HEK293 (cell line): ENCODE data around the gene DCAF5.

Source experiments
- CTCF ChIA-PET: fragments of 350-600 bp; formaldehyde crosslinking; extraction: SDS; loops from one replicate; lab custom pipeline; 2021; ENCODE audit warnings: antibody characterized with exemption; lab: Yijun Ruan, JAX
- POLR2A ChIA-PET: fragments of 300-600 bp; formaldehyde crosslinking; extraction: SDS; loops from one replicate; lab custom pipeline; 2020; ENCODE audit warnings: antibody characterized with exemption, inconsistent platforms; lab: Yijun Ruan, JAX
- H3K27ac ChIP-seq: fragments of 200-500 bp; sonication (Bioruptor generic); 2 replicates; pipeline ENCODE4 v1.5.1; 2014; ENCODE audit warnings: low read depth, low read length, control low read depth, inconsistent platforms; ENCODE audit errors: extremely low read depth
- H3K36me3 ChIP-seq, 2 experiments: fragments of 200-500 bp in 1 of 2; sonication (Bioruptor generic) in 1 of 2; 1 replicate in 1 of 2; 2 replicates in 1 of 2; pipeline ENCODE4 v1.5.1; 2014 to 2017; ENCODE audit warnings: inconsistent platforms in 2 of 2, low read length in 2 of 2; ENCODE audit not compliant: control insufficient read depth in 2 of 2, insufficient read depth in 1 of 2
- H3K4me1 ChIP-seq: fragments of 200-500 bp; sonication (Bioruptor generic); 2 replicates; pipeline ENCODE4 v1.5.1; 2014; ENCODE audit warnings: mild to moderate bottlenecking, low read length, inconsistent platforms; ENCODE audit not compliant: control insufficient read depth, insufficient read depth
- H3K4me3 ChIP-seq: 2 replicates; pipeline ENCODE4 v1.5.1; 2011; ENCODE audit warnings: low read depth, mild to moderate bottlenecking, control low read depth, low read length, moderate library complexity
- H3K9me3 ChIP-seq: fragments of 200-500 bp; sonication (Bioruptor generic); 2 replicates; pipeline ENCODE4 v1.5.1; 2014; ENCODE audit warnings: low read depth, low read length, inconsistent platforms; ENCODE audit not compliant: control insufficient read depth, insufficient read depth
- BCL11A ChIP-seq: fragments of 450-650 bp; formaldehyde crosslinking; IDR thresholded peaks from 2 replicates; pipeline ENCODE4 v1.5.1; 2016; ENCODE audit warnings: low read depth, missing biosample characterization, missing genetic modification characterization
- FEZF1 ChIP-seq: fragments of 450-650 bp; formaldehyde crosslinking; IDR thresholded peaks from 2 replicates; pipeline ENCODE4 v1.5.1; 2016; ENCODE audit warnings: missing biosample characterization, missing genetic modification characterization
- GLI4 ChIP-seq: fragments of 450-650 bp; formaldehyde crosslinking; IDR thresholded peaks from 2 replicates; pipeline ENCODE4 v1.5.1; 2016; ENCODE audit warnings: missing biosample characterization, missing genetic modification characterization
- KLF9 ChIP-seq: fragments of 450-650 bp; formaldehyde crosslinking; IDR thresholded peaks from 2 replicates; pipeline ENCODE4 v1.5.1; 2016; ENCODE audit warnings: missing biosample characterization, missing genetic modification characterization, low read depth
- OSR2 ChIP-seq: fragments of 450-650 bp; formaldehyde crosslinking; IDR thresholded peaks from 2 replicates; pipeline ENCODE4 v1.5.1; 2016; ENCODE audit warnings: missing biosample characterization, missing genetic modification characterization
- PRDM1 ChIP-seq: fragments of 450-650 bp; formaldehyde crosslinking; IDR thresholded peaks from 2 replicates; pipeline ENCODE4; 2016; ENCODE audit warnings: missing biosample characterization, missing genetic modification characterization
- SCRT1 ChIP-seq: fragments of 450-650 bp; formaldehyde crosslinking; IDR thresholded peaks from 2 replicates; pipeline ENCODE4 v1.5.1; 2016; ENCODE audit warnings: missing biosample characterization, missing genetic modification characterization, borderline replicate concordance
- ZBTB1 ChIP-seq: fragments of 450-650 bp; formaldehyde crosslinking; IDR thresholded peaks from 2 replicates; pipeline ENCODE4 v1.5.1; 2016; ENCODE audit warnings: missing biosample characterization, missing genetic modification characterization
- ZBTB21 ChIP-seq: fragments of 450-650 bp; formaldehyde crosslinking; IDR thresholded peaks from 2 replicates; pipeline ENCODE4 v1.5.1; 2017; ENCODE audit warnings: missing biosample characterization, missing genetic modification characterization
- ZBTB48 ChIP-seq: fragments of 450-650 bp; formaldehyde crosslinking; IDR thresholded peaks from 2 replicates; pipeline ENCODE4 v1.5.1; 2016; ENCODE audit warnings: missing biosample characterization, missing genetic modification characterization
- ZFP41 ChIP-seq: fragments of 450-650 bp; formaldehyde crosslinking; IDR thresholded peaks from 2 replicates; pipeline ENCODE4 v1.5.1; 2016; ENCODE audit warnings: missing biosample characterization, missing genetic modification characterization, borderline replicate concordance
- ZNF140 ChIP-seq: fragments of 450-650 bp; formaldehyde crosslinking; IDR thresholded peaks from 2 replicates; pipeline ENCODE4 v1.5.1; 2016; ENCODE audit warnings: missing biosample characterization, missing genetic modification characterization
- ZNF24 ChIP-seq: fragments of 450-650 bp; formaldehyde crosslinking; IDR thresholded peaks from 2 replicates; pipeline ENCODE4 v1.5.1; 2016; ENCODE audit warnings: missing biosample characterization, missing genetic modification characterization
- ZNF248 ChIP-seq: fragments of 450-650 bp; formaldehyde crosslinking; IDR thresholded peaks from 2 replicates; pipeline ENCODE4 v1.5.1; 2017; ENCODE audit warnings: missing biosample characterization, missing genetic modification characterization
- ZNF311 ChIP-seq: fragments of 450-650 bp; formaldehyde crosslinking; IDR thresholded peaks from 2 replicates; pipeline ENCODE4 v1.5.1; 2017; ENCODE audit warnings: missing biosample characterization, missing genetic modification characterization, borderline replicate concordance
- ZNF416 ChIP-seq: fragments of 450-650 bp; formaldehyde crosslinking; IDR thresholded peaks from 2 replicates; pipeline ENCODE4 v1.5.1; 2016; ENCODE audit warnings: missing biosample characterization, missing genetic modification characterization
- ZNF521 ChIP-seq: fragments of 450-650 bp; formaldehyde crosslinking; IDR thresholded peaks from 2 replicates; pipeline ENCODE4 v1.5.1; 2017; ENCODE audit warnings: missing biosample characterization, mild to moderate bottlenecking, missing genetic modification characterization
- ZNF596 ChIP-seq: fragments of 450-650 bp; IDR thresholded peaks from 2 replicates; pipeline ENCODE4 v1.5.0; 2018; ENCODE audit warnings: missing biosample characterization, mild to moderate bottlenecking, missing genetic modification characterization, moderate library complexity
- ZNF654 ChIP-seq: fragments of 450-650 bp; formaldehyde crosslinking; IDR thresholded peaks from 2 replicates; pipeline ENCODE4 v1.5.1; 2016; ENCODE audit warnings: low read depth, missing biosample characterization, missing genetic modification characterization
- ZNF660 ChIP-seq: fragments of 450-650 bp; IDR thresholded peaks from 2 replicates; pipeline ENCODE4 v1.5.1; 2018; ENCODE audit warnings: missing biosample characterization, mild to moderate bottlenecking, missing genetic modification characterization
- ZNF701 ChIP-seq: fragments of 450-650 bp; formaldehyde crosslinking; IDR thresholded peaks from 2 replicates; pipeline ENCODE4 v1.5.1; 2016; ENCODE audit warnings: missing biosample characterization, missing genetic modification characterization
- ZNF707 ChIP-seq: fragments of 450-650 bp; formaldehyde crosslinking; IDR thresholded peaks from 2 replicates; pipeline ENCODE4 v1.5.1; 2016; ENCODE audit warnings: missing biosample characterization, missing genetic modification characterization
- TF ChIP-seq, protein P1 (sequence below): fragments of 450-650 bp; formaldehyde crosslinking; conservative IDR thresholded peaks from 2 replicates; pipeline ENCODE4 v1.5.1; 2016; ENCODE audit warnings: low read depth, missing biosample characterization, missing genetic modification characterization
- TF ChIP-seq, protein P2 (sequence below): fragments of 450-650 bp; formaldehyde crosslinking; IDR thresholded peaks from 2 replicates; pipeline ENCODE4 v1.5.1; 2016; ENCODE audit warnings: missing biosample characterization, missing genetic modification characterization
- TF ChIP-seq, protein P3 (sequence below): fragments of 450-650 bp; formaldehyde crosslinking; IDR thresholded peaks from 2 replicates; pipeline ENCODE4 v1.5.1; 2016; ENCODE audit warnings: missing biosample characterization, missing genetic modification characterization
- TF ChIP-seq, protein P4 (sequence below): fragments of 450-650 bp; formaldehyde crosslinking; IDR thresholded peaks from 2 replicates; pipeline ENCODE4 v1.5.1; 2016; ENCODE audit warnings: missing biosample characterization, missing genetic modification characterization, borderline replicate concordance

The DCAF5 gene

DNA sequence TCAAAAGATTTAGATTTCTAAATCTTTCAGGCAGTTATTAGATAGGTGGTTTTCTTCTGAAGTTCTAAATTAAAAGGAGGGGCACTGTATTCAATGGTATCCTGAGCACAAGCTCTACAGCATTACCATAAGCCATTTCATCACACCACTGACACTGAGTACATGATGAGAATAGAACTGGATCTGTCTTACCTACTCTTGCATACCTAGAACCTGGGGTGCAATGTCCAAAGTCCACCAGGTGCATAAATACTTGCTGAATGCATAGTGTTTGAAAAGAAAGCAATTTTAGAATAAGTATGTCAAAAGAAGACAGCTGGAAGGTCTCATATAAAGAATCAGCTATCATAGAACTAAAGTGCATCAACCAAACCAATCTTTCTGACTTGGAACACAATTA is 88.3 kb downstream of the DCAF5 start:
- H3K36me3 ChIP-seq, result peaks cover 36 to 49% of the 10 kb centered on the region in 2 experiments

DNA sequence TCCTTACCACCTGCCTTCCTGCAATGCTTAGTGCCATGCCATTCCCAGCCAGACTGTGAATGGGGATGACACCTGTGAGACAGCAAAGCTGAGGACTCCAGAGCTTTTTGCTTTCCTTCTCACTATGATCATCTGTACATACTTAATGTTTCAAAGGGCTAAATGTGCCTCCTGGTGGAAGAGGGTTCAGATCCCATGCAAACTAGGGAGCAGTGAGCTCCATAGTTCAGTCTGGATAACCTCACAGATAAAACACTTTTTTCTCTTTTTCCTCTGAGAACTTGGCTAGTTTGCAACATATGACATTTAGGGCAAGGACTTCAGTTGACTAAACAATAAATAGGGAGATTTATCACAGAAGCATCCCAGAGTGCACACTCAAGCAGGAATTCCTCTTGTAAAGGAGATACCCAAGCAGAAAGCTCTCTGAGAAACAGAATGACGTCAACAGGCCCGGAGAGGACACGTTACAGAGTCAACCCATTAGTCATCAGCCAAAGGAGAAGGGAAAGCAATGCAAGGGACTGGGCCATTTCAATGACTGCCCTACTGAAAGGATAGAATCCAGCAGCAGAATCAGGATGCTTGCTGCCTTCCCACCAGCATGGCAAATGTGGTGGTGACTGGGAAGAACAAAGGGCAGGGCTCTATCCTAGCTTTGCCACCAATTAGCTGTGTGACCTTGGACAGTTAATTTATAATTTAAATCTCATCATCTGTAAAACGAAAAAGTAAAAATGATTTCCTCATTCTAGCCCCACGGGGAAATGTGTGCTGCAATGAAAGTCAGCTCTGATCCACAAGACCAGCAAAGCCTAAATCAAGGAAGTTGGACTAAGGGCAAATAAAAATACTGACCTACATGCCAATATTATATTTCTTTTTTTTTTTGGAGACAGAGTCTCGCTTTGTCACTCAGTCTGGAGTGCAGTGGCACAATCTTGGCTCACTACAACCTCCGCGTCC is 93.0 kb downstream of the DCAF5 start:
- H3K4me1 ChIP-seq, result 0 out of 2 replicates have a peak, but pooled peaks cover 3% of the 10 kb centered on the region
- POLR2A ChIA-PET, result interaction anchor here (0.6 to 0.7 kb wide), 3 partner anchors 9 to 124 kb away, joined by 3 to 6 read pairs (median 4); no protein-coding TSS in a partner anchor
- peaks cover 37 to 64% of the 10 kb centered on the region in 2 experiments for H3K36me3 ChIP-seq
- CTCF ChIA-PET, result interaction anchor here (0.6 to 1.1 kb wide), 6 partner anchors 9 to 221 kb away, joined by 3 to 6 read pairs (median 4); no protein-coding TSS in a partner anchor
- H3K4me3 ChIP-seq, result no peak overlapping the region
- H3K9me3 ChIP-seq, result no peaks in the 10 kb centered on the region
- peak overlapping the region; percentile 16; the same call in 1 of the 2 replicates for H3K27ac ChIP-seq
- no peak for TF ChIP-seq ZNF707 (tag by site-specific recombination)
- TF ChIP-seq ZNF248, result no peak
- TF ChIP-seq ZNF24, result no peak
- no peak for TF ChIP-seq ZNF654 (tag by site-specific recombination)
- TF ChIP-seq ZBTB1 (tag by site-specific recombination), result no peak
- 0 out of 2 replicates have a peak, but pooled peaks have one; percentile 38 for TF ChIP-seq ZBTB21 (tag by site-specific recombination)
- TF ChIP-seq, protein P1, sequence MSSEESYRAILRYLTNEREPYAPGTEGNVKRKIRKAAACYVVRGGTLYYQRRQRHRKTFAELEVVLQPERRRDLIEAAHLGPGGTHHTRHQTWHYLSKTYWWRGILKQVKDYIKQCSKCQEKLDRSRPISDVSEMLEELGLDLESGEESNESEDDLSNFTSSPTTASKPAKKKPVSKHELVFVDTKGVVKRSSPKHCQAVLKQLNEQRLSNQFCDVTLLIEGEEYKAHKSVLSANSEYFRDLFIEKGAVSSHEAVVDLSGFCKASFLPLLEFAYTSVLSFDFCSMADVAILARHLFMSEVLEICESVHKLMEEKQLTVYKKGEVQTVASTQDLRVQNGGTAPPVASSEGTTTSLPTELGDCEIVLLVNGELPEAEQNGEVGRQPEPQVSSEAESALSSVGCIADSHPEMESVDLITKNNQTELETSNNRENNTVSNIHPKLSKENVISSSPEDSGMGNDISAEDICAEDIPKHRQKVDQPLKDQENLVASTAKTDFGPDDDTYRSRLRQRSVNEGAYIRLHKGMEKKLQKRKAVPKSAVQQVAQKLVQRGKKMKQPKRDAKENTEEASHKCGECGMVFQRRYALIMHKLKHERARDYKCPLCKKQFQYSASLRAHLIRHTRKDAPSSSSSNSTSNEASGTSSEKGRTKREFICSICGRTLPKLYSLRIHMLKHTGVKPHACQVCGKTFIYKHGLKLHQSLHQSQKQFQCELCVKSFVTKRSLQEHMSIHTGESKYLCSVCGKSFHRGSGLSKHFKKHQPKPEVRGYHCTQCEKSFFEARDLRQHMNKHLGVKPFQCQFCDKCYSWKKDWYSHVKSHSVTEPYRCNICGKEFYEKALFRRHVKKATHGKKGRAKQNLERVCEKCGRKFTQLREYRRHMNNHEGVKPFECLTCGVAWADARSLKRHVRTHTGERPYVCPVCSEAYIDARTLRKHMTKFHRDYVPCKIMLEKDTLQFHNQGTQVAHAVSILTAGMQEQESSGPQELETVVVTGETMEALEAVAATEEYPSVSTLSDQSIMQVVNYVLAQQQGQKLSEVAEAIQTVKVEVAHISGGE (tag by site-specific recombination), result no peak
- no peak for TF ChIP-seq ZNF596 (tag by site-specific recombination)
- TF ChIP-seq, protein P2, sequence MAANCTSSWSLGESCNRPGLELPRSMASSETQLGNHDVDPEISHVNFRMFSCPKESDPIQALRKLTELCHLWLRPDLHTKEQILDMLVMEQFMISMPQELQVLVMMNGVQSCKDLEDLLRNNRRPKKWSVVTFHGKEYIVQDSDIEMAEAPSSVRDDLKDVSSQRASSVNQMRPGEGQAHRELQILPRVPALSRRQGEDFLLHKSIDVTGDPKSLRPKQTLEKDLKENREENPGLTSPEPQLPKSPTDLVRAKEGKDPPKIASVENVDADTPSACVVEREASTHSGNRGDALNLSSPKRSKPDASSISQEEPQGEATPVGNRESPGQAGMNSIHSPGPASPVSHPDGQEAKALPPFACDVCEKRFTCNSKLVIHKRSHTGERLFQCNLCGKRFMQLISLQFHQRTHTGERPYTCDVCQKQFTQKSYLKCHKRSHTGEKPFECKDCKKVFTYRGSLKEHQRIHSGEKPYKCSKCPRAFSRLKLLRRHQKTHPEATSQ (tag by site-specific recombination), result no peak
- TF ChIP-seq ZNF701 (tag by site-specific recombination), result no peak
- 0 out of 2 replicates have a peak, but pooled peaks have one; percentile 39 for TF ChIP-seq ZNF660 (tag by site-specific recombination)
- no peak for TF ChIP-seq SCRT1 (tag by site-specific recombination)
- TF ChIP-seq, protein P3, sequence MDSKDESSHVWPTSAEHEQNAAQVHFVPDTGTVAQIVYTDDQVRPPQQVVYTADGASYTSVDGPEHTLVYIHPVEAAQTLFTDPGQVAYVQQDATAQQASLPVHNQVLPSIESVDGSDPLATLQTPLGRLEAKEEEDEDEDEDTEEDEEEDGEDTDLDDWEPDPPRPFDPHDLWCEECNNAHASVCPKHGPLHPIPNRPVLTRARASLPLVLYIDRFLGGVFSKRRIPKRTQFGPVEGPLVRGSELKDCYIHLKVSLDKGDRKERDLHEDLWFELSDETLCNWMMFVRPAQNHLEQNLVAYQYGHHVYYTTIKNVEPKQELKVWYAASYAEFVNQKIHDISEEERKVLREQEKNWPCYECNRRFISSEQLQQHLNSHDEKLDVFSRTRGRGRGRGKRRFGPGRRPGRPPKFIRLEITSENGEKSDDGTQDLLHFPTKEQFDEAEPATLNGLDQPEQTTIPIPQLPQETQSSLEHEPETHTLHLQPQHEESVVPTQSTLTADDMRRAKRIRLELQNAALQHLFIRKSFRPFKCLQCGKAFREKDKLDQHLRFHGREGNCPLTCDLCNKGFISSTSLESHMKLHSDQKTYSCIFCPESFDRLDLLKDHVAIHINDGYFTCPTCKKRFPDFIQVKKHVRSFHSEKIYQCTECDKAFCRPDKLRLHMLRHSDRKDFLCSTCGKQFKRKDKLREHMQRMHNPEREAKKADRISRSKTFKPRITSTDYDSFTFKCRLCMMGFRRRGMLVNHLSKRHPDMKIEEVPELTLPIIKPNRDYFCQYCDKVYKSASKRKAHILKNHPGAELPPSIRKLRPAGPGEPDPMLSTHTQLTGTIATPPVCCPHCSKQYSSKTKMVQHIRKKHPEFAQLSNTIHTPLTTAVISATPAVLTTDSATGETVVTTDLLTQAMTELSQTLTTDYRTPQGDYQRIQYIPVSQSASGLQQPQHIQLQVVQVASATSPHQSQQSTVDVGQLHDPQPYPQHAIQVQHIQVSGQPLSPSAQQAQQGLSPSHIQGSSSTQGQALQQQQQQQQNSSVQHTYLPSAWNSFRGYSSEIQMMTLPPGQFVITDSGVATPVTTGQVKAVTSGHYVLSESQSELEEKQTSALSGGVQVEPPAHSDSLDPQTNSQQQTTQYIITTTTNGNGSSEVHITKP (tag by site-specific recombination), result no peak
- no peak for TF ChIP-seq ZBTB48
- TF ChIP-seq OSR2 (tag by site-specific recombination), result no peak
- peak; percentile 64; the same call in 1 of the 2 replicates for TF ChIP-seq PRDM1 (tag by site-specific recombination)
- no peak for TF ChIP-seq ZNF416 (tag by site-specific recombination)
- TF ChIP-seq BCL11A, result no peak

More for the DNA sequence above, 88.3 kb downstream of the DCAF5 start:
- TF ChIP-seq KLF9 (no peak), GLI4 (tag by site-specific recombination) (no peak), ZNF140 (tag by site-specific recombination) (no peak), FEZF1 (no peak), ZFP41 (tag by site-specific recombination) (no peak), ZNF311 (tag by site-specific recombination) (no peak), ZNF521 (tag by site-specific recombination) (no peak)
- TF ChIP-seq, protein P4, sequence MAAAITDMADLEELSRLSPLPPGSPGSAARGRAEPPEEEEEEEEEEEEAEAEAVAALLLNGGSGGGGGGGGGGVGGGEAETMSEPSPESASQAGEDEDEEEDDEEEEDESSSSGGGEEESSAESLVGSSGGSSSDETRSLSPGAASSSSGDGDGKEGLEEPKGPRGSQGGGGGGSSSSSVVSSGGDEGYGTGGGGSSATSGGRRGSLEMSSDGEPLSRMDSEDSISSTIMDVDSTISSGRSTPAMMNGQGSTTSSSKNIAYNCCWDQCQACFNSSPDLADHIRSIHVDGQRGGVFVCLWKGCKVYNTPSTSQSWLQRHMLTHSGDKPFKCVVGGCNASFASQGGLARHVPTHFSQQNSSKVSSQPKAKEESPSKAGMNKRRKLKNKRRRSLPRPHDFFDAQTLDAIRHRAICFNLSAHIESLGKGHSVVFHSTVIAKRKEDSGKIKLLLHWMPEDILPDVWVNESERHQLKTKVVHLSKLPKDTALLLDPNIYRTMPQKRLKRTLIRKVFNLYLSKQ, result no peak
- H3K4me1 ChIP-seq, result no peaks in the 10 kb centered on the region
- no peak overlapping the region for H3K27ac ChIP-seq
- ChIA-PET POLR2A (interaction anchor here (0.7 kb wide), 1 partner anchor 77 kb away, joined by 4 read pairs; no protein-coding TSS in a partner anchor), CTCF (interaction anchor here (0.7 kb wide), 1 partner anchor 23 kb away, joined by 3 read pairs; no protein-coding TSS in a partner anchor)
- no peaks in the 10 kb centered on the region for H3K9me3 ChIP-seq
- no peak overlapping the region for H3K4me3 ChIP-seq
